NCI-H1092 (cell line): ENCODE results near the gene FASTKD3.
"Not testable (repeated sequence)": the region's sequence is repeated elsewhere in the genome, so short reads cannot be mapped to it uniquely, and the experiment has no call there.

Experiments
- DNase-seq: peaks from one replicate; lab custom pipeline; 2025; lab: John Stamatoyannopoulos, UW

FASTKD3 gene, protein sequence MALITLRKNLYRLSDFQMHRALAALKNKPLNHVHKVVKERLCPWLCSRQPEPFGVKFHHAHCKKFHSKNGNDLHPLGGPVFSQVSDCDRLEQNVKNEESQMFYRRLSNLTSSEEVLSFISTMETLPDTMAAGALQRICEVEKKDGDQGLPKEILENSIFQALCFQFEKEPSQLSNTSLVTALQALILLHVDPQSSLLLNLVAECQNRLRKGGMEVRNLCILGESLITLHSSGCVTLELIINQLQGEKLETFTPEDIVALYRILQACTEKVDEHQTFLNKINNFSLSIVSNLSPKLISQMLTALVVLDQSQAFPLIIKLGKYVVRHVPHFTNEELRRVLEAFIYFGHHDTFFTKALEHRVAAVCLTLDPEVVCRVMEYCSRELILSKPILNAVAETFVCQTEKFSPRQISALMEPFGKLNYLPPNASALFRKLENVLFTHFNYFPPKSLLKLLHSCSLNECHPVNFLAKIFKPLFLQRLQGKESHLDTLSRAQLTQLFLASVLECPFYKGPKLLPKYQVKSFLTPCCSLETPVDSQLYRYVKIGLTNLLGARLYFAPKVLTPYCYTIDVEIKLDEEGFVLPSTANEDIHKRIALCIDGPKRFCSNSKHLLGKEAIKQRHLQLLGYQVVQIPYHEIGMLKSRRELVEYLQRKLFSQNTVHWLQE

DNA sequence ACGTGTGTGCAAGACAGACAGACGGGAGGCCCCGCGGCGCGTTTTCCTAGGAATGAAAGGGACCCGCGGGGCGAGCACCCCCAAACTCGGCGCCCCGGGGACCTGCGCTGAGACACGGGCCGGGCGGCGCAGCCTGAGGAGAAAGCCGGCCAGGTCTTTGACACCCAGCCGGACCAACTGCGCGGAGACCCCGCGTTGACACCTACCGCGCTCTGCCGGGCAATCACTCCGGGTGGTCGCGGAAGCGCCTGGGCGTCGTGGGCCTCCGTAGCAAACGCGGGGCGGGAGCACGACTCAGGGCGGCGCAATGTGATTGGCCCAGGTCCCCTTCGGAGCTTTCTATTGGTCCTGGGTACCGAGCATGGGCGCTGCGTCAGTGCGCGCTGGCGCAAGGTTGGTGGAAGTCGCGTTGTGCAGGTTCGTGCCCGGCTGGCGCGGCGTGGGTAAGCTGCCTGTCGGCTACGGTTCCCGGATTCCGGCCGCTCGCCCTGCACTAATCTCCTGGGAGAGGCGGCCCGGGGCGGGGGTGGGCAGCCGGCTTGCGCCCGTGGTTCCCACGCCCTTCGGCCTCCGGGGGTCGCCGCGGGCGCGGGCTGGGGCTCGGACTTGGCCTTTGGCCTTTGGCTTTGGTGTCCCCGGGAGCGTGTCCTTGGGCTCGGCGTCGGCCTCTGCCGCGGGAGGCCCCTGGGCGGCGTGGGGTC is at the start of gene FASTKD3, which contains the start of gene MTRR:
Gene FASTKD3, minus strand, starts transcription at position 259 of the 701 bp plus-strand sequence. CDS start 948 bp downstream, outside the sequence.
Gene MTRR, plus strand, starts transcription at position 376 of the 701 bp plus-strand sequence. CDS start 1,647 bp downstream, outside the sequence.
- DNase-seq, result peak; percentile 94

DNA sequence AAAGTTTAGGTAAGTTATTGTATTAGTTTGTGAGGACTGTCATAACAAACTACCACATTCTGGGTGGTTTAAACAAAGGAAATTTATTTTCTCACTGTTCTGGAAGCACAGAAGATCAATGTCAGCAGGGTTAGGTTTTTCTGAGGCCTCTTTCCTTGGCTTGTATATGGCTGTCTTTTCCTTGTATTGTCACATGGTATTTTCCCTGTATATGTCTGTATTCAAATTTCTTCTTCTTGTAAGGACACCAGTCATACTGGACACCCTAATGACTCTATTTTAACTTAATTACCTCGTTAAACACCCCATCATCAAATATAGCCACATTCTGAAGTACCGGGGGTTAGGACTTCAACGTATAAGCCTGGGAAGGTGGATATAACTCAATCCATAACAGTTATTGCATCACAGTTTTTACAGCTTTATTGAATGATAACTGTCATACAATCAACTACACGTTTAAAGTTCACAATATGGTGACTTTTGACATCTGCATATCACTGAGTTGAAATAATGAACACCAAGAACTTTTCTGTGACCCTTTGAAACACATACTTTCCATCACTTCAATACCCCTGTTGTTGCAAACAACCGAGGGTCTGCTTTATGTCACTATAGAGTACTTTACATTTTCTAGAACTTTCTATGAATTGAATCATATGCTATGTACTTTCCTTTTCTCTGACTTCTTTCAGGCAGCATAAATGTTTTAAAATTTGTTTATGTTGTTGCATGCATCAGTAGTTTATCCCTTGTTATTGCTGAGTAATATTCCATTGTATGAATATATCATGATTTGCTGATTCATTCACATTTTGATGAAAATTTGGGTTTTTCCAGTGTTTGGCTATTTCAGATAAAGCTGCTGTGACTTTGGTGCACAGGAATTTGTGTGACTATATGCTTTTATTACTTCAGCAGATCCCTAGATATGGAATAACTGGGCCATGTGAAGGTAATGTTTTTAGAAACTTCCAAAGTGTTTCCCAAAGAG is 48.6 kb upstream of the FASTKD3 start:
- DNase-seq, result no peak

DNA sequence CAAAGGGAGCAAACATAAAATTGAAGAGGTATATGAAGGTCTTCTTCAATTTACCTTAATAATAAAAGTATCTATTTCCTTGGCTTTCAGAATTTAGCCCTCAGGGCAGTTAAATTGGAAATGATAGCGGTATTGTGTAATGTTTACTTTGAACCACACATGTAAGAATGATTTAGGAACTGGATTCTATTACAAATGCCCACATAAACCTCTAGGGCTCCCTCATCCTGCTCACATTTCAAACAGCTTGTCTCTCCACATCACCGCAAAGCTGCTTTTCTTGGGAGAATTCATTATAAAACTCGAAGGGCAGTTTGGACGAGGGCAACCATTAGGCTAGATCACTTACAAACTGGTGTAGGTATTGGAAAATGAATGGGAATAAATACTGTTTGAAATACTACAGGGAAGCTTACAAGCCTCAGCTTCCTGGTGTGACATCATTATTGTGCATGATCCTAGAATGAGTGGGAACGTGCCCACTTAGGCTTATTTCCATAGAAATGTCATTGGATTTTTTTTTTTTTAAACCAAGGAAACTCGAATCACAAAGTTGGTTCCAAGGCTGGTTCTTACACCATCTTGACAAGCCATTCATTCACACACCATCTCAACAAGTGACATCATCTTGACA is 47.5 kb upstream of the FASTKD3 start:
- DNase-seq, result no peak

DNA sequence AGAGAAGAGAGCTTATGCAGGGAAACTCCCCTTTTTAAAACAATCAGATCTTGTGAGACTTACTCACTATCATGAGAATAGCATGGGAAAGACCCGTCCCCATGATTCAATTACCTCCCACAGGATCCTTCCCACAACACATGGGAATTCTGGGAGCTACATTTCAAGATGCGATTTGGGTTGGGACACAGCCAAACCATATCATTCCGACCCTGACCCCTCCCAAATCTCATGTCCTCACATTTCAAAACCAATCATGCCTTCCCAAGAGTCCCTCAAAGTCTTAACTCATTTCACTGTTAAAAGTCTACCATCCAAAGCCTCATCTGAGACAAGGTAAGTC is 42.6 kb upstream of the FASTKD3 start:
- DNase-seq, result not testable (repeated sequence)

DNA sequence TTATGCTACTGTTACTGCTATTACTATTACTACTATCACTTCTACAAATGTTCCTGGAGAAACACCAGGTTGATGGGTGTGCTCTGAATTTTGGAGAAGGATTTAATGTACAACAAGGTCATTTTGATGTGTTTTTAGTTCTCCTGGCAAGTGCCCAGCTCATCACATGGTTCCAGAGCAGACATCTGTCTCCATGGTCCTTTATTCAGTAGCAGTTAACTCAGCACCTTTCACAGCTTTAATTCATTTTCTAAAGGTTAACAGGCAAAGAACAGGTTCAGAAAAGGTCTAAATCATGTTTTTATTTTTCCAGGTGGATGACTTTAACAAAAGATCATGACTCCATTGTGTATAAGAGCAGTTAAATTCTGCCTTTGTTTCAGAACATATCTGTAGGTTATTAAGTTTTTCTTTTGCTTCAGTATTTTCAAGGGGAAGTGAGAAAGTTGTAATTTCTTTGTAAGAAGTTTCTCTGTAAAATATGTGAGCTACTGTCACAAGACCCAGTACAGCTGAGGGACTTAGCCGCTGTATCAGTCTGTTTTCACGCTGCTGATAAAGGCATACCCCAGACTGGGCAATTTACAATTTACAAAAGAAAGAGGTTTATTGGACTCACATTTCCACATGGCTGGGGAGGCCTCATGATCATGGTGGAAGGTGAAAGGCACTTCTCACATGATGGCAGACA is 42.1 kb upstream of the FASTKD3 start:
- DNase-seq, result no peak

DNA sequence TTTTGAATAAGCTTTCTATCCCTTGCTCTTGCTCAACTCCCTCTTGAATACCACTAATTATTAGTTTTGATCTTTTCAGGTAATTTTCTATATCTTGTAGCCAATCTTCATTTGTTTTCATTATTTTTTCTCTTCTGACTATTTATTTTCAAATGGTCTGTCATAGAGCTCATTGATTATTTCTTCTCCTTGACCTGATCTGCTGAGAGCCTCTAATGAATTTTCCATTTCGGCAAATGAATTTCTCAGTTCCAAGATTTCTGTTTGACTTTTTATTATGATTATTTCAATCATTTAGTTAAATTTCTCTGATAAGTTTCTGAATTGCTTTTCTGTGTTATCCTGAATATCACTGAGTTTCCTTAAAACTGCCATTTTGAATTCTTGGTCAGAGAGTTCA is 39.5 kb upstream of the FASTKD3 start:
- no peak for DNase-seq

DNA sequence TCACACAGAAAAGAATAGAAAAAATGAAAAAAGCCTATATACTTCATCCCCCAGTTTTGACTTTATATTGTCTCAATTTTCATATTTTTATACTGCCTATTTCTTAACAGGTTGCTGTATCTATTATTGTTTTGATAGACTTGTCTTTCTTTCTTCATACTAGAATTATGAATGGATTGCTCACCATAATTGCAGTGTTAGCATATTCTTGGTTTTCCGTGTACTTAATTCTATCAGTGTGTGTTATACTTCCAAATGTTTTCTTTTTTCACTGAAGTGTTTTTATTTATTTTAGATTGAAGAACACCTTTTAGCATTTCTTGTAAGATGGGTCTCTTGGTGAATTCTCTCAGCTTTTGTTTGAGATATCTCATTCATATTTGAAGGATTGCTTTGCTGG is 38.8 kb upstream of the FASTKD3 start:
- no peak for DNase-seq

DNA sequence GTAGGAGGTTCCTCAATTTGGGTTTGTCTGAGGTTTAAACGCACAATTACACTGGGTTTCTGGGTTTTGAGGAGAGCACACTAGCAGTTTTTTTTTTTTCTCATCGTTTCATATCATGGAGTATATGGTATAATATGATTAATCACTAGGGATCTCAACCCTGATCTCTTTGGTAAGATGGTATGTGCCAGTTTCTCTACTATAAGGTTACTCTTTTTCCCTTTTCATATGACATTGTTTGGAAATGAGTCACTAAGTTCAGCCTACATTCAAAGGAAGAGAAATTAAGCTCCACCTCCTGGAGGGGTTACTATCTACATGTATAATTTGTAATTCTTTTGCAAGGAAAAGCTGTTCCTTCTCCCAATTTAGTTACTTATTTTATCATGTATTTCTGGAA is 35.3 kb upstream of the FASTKD3 start:
- no peak for DNase-seq

DNA sequence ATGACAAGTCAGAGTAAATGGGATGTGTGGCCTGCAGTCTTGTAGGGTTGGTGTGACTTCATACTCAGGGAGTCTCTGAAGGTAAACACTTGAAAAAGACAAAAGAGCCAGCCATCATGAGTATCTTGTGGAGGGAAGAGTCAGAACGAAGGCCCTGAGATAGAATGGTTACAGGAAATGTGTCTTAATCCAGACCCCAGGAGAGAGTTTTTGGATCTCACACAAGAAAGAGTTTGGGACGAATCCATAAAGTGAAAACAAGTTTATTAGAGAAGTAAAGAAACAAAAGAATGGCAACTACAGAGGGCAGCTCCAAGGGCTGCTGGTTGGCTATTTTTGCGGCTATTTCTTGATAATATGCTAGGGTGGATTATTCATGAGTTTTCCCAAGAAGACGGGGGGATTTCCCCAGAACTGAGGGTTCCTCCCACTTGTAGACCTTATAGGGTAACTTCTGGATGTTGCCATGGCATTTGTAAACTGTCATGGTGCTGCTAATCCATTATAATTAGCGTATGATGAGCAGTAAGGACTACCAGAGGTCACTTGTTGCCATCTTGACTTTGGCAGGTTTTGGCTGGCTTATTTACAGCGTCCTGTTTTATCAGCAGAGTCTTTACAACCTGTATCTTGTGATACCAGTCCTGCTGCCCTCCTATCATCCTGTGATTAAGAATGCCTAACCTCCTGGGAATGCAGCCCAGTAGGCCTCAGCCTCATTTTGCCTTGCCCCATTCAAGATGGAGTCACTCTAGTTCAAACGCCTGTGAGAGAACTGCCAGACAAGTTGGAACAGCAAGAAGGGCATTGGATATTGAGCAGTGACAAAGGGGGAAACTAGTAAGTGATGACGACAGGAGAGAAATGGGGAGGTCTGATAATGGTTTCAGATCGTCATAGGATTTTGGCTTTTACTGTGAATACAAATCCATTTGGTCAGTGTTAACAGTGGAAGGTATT is 34.1 kb upstream of the FASTKD3 start:
- no peak for DNase-seq

DNA sequence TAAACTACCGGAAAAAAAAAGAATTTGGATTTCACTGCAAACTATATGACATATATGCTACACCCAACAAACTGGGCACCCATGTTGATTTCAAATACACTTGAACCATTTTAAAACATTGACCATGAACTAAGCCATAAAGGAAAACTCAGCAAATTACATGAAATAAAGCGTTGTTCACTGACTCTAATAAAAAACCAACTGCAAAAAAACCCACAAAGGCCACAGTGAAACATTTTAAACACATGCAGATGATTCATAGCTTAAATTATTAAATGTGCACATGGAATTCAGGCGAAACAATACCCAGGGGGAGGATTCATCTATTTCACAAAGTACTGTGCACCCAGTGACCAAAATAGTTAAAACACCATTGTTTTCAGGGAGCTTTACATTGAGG is 33.4 kb upstream of the FASTKD3 start:
- no peak for DNase-seq

DNA sequence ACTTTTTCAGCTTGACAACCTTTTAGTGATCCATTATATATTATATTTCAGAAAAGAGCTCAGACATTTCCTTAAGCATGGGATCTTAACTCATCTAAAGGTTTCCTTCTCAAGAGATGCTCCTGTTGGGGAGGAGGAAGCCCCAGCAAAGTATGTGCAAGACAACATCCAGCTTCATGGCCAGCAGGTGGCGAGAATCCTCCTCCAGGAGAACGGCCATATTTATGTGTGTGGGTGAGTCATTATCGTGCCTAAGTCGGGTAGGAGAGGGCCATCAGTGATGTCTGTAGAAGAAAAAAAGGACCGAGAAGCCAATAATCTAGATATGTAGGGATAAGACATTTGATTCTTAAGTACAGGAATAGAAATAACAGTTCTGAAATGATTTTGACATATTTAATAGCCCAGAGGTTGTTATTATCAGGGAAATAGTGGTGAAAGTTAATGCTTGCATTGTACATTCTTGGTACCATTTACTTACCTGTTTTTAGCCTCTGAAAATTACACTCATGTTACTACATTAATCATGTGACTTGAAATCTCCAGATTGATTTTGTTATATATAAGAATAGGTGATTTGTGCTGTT is 28.3 kb upstream of the FASTKD3 start:
- no peak for DNase-seq

DNA sequence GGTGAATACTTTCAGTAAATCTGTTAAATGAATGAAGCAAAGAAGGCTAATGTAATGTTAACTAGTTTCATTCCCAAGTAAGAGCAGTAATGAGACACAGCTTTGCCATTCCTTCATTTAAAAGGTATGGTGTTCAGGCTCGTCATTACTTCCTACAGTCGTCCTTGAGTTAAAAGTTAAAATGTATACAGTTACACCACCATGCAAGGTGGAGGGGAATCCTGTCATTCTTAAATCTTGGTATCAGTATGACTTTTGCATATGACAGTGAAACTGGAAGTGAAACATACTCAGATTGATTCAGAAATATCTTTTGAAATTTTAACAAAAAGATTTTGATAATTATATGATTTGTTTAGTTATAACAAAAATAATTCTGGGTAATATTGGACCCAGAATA is 26.0 kb upstream of the FASTKD3 start:
- DNase-seq, result no peak

DNA sequence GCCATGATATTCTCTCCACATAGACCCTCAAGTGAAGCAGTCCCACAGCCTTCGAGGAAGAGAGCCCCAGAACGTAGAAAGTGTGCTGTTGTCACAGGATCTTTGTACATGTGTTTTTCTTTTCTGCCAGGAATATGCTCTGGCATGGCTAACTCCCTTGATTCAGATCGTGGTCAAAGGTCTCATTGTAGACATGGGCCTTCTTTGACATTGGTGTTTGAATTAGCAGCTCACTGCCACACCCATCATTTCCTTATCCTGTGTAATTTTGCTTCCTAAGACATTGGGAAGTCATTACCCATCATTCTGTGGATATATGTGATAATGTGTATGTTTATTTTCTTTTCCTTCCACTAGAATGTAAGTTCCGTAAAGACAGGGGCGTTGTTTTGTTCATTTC is 25.6 kb upstream of the FASTKD3 start:
- DNase-seq, result no peak

DNA sequence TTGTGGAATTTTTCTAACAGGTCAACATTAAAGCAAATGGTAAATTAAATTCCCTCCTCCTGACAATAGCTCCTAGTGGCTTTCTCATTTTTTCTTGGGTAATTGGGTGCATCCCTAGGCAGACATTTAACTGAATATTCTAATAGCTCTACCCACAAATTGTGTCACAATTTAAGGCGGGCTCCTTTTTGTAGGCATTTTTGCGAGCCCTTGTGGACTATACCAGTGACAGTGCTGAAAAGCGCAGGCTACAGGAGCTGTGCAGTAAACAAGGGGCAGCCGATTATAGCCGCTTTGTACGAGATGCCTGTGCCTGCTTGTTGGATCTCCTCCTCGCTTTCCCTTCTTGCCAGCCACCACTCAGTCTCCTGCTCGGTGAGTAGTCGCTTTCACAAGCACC is 20.1 kb upstream of the FASTKD3 start:
- DNase-seq, result no peak

DNA sequence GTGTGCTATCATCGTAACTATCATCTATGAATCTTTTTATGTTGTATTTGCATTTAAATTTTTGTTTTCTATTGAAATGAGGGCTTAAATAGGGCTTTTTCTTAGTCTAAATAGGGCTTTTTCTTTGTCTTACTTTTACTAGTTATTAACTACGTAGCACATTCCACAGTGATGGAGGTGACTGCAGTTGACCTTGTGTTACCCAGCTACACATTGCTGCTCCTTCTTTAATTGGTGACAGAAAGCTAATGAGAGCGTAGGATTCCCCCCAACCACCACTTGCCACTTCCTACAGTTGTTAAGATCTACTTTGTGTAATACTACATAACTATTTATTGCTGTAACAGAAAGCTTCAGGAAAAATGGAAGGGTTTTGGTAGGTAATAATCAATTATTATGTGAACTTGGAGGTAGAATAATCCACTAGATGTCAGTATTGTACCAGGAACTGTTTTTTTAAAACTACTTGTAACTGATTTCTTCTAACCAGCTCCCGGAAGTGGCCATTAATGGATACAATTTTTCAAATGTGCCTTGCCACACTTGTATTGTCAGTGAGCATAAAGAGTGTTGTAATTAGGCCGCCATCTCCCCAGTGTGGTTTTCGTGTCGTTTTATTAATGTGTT is 18.1 kb upstream of the FASTKD3 start:
- DNase-seq, result peak; percentile 8

DNA sequence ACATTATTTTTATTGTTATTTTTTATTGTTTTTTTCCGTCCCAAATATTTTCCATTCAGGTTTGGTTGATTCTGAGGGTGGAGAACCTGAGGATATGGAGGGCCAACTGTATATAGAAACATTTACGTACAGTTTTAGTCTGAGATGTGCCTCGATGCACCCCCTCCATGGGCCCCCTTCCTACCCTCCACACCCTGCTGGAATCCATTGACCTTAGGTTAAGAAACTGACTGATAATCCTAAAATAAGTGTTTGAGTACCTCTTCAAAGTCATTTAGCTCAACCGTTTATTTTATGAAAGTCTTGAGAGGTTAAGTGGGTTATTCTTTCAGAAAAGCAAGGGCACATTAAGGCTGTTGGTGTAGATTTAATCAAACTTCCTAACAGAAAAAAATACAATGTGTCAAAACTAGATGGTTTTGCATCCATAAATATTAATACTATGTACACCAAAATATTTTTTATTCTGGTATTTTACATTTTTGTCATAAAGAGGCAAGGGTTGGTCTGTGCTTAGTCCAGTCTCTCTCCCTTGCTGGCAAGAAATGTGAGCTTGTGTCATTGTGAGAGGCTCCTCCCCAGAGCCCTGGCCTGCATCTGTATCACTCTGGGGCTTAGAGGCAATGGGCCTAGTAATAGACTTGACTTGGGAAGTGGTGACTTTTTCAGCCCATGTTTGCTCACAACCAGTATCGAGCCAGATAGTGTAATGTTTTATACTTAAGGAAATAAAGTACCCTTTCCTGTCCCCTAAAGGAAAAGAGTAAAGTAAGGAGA is 15.8 kb upstream of the FASTKD3 start:
- no peak for DNase-seq

DNA sequence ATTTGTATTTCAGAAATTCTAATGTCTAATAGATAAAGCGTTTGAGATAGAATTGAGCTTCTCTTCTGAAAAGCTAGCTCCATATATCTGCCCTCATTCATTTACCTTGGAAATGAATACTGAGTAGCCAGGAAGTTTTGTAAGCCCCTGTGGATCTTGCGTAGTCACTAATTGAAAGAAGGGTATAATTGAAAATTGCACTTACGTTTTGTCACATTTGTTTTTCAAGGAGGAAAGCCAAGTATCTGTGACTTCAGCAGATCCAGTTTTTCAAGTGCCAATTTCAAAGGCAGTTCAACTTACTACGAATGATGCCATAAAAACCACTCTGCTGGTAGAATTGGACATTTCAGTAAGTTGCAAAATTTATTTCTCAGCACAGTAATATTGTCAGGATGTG is 14.1 kb upstream of the FASTKD3 start:
- DNase-seq, result no peak

DNA sequence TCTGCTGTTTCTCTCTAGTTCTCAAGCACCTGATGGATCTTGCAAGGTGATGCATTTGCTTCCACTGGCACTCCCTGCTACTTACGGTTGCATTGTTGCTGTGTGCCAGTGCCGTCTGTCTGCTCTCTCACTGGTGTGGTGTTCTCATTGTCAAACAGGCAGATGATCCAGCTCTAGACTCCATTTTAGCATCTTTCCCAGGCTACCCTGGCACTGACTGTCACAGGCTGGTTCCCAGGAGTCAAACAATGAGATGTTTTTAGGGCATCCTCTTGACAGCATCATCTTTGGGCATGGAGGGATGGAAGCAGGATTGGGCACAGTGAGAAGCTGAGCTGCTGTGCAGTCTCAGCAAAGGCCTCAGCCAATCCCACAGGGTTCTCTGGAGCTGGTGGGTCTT is 13.0 kb upstream of the FASTKD3 start:
- DNase-seq, result no peak
